GM19463 (cell line): ENCODE measurements around the gene JAML.
A peak's percentile ranks its signal among the peaks of the same experiment; 100 is the strongest.

ENCODE experiments used
- ATAC-seq: cut with Tn5 transposase; IDR thresholded peaks from one replicate; pipeline ENCODE4 v1.9.1; 2021; ENCODE audit warnings: mild to moderate bottlenecking, moderate library complexity; ENCODE audit not compliant: unreplicated experiment

JAML gene

DNA sequence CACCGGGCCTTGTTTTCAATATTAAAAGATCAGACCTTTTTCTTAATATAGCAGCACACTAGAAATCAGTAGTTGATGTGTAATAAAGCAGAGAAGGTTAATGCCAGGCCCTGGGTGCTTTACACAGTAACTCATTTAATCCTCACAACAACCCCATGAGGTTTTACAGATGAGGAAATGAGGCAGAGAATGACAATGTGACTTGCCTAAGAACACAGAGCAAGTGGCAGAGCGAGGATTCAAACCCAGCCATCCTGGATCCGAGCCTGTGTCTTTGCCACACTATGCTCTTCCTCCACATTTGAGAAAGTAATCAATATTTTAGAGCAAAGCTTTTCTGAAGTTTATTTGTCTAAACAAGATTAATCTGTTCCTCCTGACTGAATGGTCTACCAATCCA, 7.2 kb downstream of the JAML start:
- peak; percentile 38 for ATAC-seq

DNA sequence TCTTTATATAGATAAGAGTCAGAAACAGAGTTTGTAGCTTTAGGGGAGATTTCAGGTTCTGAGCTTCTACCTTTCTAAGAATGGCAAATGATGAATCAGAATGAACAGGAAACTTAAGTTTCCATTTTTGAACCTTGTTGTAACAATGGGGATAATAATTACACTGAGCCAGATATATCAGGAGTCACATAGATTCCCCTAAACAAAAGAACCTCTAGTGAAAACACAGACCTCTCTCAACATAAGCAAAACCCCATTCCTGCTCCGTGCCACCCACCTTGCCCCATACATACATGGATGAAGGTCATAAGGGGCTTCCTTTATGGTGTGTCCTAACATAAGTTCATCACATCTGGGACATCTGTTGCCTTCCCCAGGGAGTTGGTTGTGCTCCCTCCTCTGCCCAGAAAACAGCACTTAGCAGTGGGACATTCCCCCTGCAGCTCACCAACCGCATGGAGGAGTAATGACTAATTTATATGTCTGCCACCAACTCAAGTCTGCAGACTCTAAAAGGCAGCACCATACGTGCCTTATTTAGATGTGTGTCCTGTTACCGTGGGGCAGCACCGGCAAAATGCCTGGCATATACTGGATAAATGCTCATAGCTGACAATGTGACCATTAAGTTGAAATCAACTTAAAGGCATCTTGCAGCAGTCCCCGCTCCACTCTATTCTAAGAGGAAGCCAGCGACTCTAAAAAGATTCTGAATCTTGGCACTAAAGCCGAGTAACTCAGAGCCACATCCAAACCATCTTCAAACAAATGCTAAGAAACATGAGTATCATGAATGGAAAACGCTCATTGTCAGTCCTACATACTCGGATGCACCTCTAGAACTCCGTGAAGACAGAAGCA, 8.0 kb downstream of the JAML start:
- peak; percentile 55 for ATAC-seq

DNA sequence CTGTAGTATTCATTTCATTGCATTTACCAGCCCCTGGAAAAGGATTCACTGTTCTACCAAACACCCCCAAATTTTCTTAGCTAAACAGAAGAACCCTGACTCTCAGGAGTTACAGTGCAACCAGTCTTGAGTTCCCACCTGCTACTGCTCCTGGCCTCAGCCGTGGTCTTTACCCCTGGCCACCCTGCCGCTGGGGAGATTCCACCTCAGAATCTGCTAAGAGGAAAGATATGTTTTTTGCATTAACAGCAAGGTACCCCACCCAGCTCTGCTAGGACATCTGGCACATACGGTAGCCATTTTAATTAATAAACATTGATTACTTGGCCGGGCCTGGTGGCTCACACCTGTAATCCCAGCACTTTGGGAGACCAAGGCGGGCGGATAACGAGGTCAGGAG, 9.0 kb downstream of the JAML start:
- ATAC-seq = no peak

DNA sequence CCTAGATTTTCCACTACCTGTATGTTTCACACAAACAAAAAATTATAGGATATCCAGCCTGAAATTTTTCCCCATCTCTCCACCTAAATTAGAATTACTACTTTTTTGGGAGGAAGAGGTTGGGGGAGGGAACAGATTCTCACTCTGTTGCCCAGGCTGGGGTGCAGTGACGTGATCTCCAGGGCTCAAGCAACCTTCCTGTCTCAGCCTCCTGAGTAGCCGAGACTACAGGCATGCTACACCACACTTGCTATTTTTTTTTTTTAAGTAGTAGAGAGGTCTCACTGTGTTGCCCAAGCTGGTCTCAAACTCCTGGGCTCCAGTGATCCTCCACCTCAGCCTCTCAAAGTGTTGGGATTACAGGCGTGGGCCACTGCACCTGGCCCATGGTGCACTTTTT, 9.5 kb downstream of the JAML start:
- no peak for ATAC-seq

DNA sequence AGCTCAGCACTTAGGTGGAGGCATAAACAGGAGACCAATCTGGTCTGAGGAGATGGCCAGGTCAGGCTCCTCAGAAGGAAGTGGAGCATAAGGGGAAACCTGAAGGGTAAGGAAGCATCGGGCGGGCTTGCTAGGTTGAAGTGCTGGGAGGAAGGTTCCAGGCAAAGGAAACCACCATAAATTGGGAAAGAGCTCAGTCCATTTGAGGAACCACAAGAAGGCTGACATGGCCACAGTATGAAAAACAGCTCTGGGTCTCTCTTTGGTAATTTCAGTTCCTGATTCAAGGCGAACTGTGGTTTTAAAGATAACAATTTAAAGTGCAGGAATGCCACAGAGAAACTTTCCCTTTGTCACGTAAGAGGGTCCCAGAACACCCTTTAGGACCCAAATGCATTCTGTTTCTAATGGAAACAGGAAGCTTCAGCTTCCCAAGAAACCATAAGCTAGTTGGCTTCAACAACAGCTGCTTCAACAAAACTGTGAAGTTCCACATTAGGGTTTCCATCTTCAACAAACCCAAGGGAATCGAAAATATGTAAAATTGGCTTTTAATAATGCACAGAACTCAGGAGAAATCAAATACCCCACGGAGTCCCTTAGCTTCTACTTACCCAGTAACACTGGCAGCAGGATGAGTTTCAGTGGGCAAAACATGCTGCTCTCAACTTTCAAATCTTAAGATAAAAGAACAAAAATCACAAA, 10.4 kb downstream of the JAML start:
- ATAC-seq = no peak

DNA sequence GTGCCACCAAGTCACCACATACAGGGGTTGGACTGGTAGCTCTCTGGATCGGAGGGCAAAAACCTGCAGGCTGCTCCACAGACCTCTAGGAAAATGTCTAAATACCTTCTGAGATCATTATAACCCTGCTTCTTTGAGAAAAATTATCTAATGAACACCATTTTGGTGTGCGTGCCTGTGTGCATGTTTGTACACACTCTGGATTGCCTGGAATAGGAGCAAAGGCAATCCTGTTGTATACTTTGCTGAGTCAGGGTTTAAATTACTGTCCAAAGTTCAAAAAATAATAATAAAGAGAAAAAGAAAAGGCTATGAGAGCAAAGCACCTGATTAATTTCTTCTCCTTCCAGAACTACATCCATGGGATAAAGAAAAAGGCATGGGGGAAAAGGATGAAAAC, 11.0 kb downstream of the JAML start:
- ATAC-seq = no peak

DNA sequence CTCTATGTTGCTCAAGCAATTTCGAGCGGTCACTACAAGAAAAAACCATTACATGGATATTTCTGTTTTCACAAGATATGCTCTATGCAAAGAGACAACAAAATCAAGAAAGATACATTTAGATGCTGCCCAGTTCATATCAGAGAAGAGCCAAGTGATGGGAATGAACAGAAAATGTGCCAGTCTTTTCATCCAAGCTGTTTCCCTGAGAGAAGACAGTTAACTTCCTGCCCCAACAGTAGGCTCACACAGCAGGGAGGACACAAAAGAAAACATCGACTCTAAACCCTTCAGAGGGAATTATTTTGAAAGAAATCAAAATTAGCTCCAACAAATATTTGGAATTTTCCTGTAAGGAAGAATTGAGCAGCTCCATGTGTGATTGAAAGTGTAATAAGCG, 11.6 kb downstream of the JAML start:
- ATAC-seq = no peak

DNA sequence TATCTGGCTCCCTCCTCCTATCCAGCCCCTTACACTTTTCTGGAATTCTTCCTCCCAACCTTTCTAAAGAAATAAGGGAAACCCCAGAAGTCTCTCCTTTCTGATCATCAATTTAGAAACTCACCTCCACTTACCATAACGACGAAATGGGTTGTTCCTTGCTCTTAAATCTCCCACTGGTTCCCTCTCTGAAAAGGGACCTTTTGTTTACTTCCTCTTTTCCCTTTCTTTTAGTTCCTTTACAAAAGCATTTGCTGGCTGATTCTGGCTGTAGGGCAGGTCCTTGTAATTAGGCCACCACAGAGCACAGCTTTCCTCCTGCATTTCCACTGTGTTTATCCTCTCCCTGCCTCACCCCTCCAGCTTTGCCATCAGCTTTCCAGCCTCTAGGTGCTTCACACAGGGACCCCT, 12.0 kb downstream of the JAML start:
- ATAC-seq = no peak

DNA sequence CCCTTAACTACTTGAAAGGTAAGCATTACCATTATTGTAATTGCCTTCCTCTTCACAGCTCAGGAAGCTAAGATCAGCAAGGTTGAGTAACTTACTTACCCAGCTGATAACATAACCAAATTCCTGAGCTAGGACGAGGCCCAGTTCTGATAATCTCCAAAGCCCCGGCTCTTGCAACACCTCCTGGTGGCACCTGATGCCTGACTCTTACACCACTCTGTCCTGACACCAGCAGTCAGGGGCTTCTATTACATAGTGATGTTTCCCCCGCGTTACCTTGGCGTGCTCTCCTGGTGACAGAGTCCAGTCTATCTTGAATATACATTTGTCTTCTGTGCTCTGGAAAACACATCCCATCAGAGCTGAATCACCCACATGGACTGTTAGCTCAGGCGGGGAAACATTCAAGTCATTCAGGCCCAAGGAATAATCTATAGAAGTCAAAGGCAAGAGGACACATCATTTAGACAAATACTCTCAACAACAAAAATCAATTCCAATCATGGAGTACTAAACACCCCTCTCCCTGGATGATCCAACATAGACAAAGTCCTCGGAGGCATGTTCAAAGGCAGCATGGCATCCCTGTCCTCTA, 12.6 kb downstream of the JAML start:
- ATAC-seq = no peak

DNA sequence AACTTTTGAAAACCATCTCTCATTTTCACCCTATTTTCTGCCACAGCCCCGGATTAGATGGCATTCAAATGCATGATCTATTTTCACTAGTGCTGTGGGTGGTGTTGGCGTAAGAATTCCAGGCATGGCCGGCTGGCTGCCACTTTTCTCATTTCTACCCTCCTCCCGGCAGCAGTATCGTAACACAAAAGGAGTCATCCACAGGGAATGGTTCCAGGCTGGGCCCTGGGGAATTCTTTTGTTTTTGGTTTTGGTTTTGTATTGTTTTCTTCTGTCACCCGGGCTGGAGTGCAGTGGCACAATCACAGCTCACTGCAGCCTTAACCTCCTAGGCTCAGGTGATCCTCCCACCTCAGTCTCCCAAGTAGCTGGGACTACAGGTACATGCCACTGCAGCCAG, 13.8 kb downstream of the JAML start:
- ATAC-seq = no peak

DNA sequence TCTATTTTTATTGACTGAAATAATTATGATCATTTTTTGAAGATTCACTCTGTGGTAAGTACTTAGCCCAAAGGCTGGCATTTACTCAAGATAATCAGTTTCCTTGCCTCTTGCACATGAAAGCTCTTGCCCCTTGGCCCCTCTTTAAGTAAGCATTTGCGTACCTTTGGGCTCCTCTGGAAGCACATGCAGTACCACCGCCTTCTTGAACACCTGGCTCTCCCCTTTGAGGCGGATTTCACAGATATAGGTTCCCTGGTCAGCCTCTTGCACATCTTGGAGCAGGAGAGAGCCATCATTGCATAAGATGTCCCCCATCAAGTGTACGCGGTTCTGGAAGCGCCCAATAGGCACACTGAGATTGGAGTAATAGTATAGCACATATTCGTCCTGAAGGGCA, 14.5 kb downstream of the JAML start:
- no peak for ATAC-seq

DNA sequence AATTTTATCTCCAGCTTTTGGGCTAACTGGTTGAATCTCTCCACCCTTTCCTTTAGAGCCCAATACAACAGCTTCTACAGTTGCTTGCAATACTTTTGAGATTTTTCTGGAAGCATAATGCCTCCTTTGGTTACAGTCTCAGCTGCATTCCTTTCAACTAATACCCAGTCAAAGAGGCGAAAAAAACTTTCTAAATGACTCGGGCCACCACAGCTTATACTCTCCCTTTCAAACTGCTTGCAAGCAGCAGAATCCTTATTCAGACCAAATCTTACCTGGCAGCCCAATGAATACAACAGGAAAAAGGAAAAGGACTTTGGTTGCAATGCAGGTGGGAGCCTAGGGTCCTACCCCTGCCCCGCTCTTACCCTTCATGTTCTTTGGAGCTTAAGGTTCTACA, 15.8 kb downstream of the JAML start:
- no peak for ATAC-seq

DNA sequence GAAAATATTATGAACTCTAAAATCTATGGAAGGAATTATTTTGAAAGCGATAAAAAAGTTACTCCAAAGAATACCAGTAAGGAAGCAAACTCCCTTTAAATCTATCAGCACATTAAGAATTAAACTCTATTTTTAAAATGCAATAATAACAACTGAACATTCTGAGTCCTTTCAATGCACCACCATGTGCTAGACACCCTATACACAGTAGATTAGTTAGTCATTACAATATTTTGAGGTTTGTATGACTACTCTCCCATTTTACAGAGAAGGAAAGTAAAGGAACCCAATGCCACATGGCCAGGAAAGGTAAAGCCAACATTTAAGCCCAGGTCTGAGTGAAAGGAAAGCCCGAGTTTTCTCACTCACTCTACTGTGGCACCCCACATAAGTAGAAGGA, 17.7 kb downstream of the JAML start:
- ATAC-seq = no peak

DNA sequence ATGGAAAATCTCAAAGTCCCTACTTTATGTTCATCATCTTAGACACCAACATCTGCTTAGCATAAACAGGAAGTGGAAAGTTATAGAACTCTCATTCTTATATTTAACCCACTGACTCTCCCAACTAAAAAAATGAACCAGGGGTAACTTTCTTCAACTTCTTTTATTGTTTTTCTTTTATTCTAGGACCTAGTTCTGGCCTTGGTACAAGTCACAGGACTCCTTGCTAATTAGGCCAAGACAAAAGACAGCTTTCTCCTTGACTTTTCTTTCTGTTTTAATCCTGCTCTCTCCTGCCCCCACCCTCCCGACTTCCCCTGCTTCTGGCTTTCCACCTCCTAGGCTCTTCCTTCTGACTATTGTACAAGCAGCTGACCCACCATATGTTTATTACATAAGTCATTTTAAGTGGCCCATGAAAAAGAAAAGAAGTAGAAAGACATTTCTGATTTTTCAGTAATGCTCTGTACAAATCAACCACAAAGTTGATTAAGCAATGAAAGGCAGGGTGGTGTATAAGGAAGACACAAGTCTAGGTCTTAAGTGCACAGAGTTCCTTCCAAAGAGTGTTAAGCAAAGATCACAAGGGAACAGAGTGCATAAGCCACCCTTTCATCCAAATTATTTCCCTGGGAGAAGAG, 18.3 kb downstream of the JAML start:
- no peak for ATAC-seq

DNA sequence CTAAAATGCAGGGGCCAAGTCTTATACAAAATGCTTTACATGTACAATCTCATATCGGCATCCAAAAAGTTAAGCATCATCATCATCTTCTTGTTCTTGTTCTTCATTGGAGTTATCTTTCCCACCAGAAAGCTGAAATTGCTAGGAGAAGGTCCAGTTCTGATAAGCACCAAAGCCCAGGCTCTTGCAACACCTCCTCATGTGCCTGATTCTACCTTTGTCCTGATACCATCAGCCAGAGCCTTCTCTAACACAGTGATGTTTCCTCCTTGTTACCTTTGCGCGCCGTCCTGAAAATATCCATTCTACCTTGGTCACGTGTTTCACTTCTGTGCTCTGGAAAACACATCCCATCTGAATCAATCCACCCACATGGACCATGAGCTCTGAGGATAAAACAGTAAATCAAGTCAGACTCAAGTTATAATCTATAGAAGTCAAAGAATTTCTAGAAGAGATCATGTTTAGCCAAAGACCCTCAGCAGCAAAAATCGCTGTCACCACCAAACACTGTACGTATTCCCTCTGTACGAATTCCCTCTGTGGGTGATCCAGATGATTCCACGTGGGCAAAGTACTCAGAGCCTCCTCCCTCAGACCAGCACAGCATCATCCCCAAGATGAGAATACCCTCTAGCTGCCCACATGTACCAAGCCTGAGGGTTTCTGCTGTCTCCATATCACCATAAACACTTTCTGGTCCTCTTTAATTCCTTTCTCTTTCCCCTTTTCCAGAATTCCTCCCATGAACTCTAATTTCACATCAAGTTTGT, 19.0 kb downstream of the JAML start:
- ATAC-seq = no peak

DNA sequence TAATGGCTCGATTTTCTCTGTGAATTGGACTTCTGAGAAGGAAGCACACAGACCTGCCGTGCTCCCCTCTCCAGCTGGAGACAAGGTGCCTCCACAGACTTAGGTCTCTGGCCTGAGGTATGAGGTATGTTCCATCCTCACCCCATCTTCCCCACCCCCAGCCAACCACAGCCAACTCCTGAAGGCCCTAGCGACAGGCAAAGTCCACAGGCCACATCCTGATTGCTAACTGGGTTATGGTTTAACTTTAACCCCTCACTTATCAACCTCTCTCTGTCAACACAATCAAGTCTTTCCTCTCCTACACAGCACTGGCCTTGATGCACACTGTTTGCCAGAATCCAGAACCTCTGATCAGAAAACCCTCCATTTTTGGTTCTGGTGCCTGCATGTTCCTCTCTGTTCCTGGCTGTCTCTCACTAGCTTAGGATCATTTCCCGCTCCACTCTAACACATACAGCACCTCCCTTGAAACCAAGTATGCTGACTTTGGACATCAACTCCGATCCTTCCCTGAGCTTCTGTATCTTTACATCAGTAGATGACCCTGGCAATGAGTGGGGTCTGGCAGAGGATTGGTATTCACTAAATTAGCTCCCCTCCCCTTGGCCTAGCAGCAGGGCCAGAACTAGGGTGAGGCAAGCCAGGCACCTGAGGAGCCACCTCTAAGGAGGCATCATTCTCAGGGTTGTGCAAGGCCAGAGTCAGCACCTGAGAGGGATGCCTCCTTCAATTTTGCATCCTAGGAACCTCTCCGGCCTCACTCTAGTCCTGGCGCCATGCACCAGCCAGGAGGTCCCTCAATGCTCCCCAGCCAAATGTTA, 22.0 kb downstream of the JAML start:
- ATAC-seq = no peak

DNA sequence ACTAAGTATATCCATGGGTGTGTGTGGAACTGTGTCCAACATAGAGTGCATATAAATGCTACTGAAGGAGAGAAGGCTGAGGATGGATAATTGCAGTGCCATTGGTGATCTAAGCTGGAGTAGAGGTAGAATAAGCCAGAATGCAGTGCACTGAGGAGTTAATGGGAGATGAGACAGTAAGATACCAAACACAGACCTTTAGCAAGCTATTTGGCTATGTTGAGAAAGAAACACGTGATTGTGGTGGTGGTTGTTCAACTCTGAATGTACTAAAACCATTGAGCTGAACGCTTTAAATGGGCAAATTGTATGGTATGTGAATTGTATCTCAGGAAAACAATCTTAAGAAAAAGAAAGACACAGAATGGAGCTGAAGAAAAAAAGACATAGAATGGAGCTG, 22.8 kb downstream of the JAML start:
- no peak for ATAC-seq

DNA sequence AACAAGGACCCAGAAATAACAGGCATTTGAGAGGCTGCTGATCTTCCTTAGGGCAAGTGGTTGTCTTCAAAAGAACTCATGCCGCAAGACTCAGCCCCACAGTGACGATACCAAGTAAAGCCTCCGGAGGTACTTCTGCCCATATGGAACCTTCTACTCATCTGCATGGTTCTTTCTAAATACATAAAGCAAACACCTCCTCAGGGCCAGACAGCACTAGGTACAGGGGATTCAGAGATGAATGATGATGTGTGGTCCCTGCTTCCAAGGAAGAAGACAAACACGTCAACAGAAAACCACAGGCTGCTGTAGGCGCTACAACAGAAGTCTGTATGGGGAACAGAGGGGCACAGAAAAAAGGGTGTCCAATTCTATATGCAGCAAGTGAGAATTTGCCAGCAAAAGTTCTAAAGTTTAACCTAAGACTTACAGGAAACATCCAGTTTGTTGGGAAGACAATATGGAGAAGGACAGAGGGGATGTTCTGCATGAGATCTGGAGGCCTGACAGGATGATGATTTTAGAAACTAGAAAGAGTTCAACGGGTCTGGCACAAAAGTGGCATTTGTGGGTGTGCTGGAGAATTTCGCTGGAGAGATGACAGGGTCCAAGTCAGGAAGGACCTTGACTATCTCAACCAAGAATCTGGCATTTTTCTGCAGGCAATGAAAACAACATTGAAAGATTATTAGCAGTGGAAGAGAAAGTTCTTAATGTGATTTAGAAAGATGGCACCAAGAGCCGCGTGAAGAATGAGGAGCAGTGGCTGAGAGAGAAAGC, 23.7 kb downstream of the JAML start:
- ATAC-seq = no peak

DNA sequence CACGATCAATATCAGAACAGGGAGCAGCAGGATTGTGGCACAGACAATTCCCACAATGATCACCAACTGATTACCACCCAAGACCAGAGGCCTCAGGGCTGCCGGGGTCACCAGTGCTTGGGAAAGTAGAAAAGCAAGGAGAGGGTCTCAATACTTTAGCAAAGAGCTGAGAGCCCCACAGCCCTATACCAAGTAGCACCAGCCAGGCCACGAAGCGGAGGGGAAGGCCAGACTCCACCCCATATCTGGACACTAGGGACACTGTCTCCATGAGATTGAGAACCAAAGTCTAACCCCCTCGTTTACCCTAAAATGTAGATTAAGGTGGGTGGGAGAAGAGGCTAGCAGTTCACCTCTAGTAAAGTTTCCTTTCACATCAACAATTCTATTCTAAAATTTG, 24.3 kb downstream of the JAML start:
- no peak for ATAC-seq
